ENCODE data around the gene TFF2.
A peak's percentile ranks its signal among the peaks of the same experiment; 100 is the strongest.

TFF2 gene, protein sequence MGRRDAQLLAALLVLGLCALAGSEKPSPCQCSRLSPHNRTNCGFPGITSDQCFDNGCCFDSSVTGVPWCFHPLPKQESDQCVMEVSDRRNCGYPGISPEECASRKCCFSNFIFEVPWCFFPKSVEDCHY

GRCh38 chr21:42350927-42351426, at the start of gene TFF2:
Gene TFF2, minus strand, starts transcription at chr21:42350994. Its CDS starts 37 bp downstream, at chr21:42350957.
- no peak for DNase-seq

DNA sequence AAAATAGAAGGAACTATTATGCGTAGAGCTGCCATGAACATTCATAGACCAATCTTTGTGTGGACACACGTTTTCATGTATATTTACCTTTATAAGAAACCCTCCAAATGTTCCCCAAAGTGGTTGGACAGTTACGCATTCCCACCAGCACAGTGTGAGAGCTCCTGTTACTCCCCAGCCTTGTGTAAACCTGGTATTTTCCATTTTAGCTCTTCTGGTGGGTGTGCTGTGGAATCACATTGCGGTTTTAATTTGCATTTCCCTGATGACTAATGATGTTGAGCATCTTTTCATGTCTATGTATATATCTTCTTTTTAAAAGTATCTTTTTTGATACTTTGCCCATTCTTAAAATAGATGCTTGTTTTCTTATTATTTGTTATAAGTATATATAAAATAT, 49.7 kb upstream of the TFF2 start:
- peak; percentile 12 for DNase-seq

- no peak for DNase-seq
Measured at GRCh38 chr21:42398436-42399028, 47.7 kb upstream of the TFF2 start.

DNA sequence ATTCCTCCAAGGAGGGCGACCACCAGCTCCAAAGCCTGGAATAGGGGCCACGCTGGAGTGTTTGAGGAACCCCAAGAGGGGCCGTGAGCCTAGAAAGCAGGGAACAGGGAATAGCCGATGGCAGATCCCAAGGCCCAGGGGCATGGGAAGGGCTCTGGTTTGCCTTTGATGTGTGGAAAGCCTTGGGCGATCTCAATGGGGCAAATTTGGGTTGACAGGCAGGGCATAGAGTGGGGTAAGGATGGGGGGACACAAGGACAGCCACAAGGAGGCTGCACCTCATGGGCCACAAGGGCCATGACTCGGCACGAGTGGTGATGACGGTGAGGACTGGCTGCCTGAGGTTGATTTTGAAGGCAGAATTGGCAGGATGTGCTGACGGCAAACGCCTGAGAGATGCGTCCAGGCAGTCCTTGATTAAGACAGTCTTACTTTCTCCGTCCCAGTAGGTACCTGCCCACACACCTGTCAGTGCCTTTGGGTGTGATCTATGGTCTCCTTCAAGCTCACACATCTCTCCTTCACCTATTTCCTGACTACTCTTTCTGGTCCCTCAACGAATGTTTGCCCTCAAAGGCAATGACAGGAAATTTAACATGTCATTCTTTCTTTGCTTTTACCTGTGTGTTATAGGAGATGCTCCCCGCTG, 47.1 kb upstream of the TFF2 start:
- no peak for DNase-seq

DNA sequence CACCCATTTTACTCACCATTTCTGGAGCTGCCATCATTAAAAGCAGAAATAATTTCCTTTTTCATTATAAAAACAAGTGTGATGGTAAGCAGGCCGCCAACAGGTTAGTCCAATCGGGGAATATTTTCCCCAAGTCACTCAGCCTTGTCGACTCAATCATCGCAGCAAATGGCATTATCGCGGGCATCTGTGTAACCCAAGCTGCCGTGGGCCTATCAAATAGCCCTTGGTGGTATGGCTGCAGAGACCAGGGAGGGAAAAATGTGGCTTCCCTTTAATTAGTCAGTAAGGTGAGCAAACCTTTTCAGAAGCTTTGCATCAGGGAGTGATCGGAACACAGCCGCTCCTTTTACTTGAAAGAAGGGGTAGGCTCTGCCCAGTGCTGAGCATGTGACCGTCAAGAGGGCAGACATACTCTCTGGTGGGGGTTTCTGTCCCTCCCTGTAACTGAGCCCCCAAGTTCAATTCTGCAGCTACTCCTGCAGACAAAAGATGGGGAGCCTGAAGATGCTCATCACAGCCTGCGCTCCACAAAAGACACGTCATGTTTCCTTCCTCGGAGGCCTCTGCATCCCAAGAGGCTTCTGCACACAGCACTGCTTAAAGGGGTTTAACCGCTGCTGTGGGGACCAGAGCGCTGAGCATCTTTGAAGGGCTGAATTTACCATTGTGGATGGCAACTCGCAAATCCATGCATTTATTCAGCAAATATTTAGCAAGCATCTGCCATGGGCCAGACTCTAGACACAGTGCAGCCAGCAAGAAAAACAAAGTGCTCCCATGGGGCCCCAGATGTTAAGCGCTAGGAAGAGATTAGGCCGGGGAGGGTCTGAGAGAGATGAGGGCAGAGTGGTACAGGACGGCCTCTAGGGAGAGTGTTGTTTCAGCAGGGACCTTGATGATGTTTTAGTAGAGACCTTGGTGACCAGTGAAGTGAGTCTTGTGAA, 46.3 kb upstream of the TFF2 start:
- DNase-seq, result no peak

- no peak for DNase-seq
Measured at GRCh38 chr21:42395905-42396651, 45.3 kb upstream of the TFF2 start, which contains the start of gene TMPRSS3. Gene TMPRSS3, minus strand, starts transcription at chr21:42396052. Its CDS starts 635 bp downstream, at chr21:42395417.

- DNase-seq, result no peak
Measured at GRCh38 chr21:42395302-42395701, 44.5 kb upstream of the TFF2 start.

GRCh38 chr21:42393443-42393950, 42.7 kb upstream of the TFF2 start:
- DNase-seq, result no peak

DNA sequence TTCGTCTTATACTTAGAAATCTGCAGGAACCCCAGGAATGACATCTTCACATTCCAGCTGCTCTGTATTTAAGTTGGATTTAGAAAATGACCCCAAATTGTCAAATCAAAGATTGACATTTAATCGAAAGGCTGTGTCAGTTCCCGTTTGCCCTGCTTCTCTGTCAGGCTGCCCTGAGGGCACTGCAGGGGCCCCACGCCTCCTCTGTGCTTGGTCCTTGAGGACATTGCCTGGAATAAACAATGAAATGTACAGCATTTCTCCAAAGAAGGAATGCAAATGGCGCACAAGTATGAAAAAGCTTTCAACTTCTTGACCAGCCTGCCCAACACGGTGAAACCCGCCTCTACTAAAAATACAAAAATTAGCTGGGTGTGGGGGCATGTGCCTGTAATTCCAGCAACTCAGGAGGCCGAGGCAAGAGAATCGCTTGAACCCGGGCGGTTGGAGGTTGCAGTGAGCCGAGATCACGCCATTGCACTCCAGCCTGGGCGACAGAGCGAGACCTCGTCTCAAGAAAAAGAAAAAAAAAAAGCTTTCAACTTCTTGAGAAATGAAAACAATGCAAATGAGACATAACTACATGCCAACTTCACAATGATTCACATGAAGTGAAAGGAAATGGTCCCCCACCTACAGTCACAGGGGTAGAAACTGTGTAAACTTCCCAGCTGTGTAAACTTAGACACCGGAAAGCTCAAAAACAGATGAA, 42.1 kb upstream of the TFF2 start:
- no peak for DNase-seq

- DNase-seq, result no peak
Measured at GRCh38 chr21:42391297-42391696, 40.5 kb upstream of the TFF2 start.

DNA sequence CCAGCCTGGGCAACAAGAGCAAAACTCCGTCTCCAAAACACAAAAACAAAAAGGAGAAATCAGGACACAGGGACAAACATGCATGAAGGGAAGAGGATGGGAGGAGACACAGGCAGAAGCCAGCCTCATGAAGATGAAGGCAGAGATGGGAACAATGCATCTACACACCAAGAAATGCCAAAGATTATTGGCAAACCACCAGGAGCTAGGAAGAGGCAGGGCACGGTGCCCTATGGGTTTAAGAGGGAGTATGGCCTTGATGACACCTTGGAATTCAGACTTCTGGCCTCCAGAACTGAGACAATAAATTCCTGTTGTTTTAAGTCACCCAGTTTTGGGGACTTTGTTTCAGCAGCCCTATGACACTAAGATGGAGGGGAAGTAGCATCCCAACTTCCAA, 39.9 kb upstream of the TFF2 start:
- DNase-seq, result no peak

DNA sequence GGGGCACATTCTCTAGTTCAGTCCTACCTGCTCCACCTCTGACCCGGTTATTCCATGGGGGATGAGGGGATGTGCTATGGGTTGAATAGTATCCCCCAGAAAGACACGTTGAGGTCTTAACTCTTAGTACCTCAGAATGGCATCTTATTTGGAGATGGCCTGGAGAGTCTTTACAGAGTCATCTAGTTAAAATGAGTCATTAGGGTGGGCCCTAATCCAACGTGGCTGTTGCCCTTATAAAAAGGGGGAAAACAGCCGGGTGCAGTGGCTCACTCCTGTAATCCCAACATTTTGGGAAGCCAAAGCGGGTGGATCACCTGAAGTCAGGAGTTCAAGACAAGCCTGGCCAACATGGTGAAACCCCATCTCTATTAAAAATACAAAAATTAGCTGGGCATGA, 39.4 kb upstream of the TFF2 start:
- DNase-seq, result no peak

DNA sequence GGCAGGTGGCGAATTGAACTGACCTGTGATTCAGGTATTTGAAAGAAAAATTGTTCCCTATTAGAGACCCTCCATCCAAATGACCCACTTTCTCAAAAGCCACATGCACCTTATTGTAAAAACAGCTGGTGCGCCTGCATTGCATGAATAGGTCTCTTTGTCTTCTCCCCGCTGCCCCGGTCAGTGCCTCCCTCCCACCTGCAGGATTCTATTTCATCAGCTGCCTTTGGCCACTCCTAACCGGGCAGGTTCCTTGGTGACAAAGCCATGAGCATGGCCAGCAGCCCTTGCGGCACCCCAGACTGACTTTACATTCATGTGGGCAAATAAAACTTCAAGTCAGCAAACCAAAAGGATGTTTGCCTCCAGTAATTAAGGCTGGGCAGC, 38.6 kb upstream of the TFF2 start:
- no peak for DNase-seq

GRCh38 chr21:42388740-42389448, 38.1 kb upstream of the TFF2 start:
- no peak for DNase-seq

DNA sequence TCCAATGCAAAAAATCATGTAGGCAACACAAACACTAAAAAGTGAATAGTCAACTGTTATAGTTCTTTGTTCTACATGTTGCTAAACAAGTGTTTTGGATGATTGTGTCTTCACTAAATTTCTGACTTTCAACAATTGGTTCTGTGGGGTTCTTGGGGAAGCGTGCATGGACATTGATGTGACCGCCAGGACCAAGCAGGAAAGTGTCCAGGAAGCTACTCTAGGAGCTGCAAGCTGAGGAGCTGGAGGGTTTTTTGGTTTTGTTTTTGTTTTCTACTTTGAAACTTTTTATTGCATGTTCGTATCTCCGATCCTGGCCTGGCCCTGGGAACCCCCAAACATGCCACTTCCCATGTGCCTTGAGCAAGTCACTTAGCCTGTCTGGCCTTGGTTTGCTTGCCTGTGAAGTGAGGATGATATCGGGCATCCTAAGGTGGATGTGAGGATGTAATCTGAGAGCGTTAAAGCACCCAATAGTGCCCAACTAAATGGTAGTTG, 37.1 kb upstream of the TFF2 start:
- no peak for DNase-seq

DNA sequence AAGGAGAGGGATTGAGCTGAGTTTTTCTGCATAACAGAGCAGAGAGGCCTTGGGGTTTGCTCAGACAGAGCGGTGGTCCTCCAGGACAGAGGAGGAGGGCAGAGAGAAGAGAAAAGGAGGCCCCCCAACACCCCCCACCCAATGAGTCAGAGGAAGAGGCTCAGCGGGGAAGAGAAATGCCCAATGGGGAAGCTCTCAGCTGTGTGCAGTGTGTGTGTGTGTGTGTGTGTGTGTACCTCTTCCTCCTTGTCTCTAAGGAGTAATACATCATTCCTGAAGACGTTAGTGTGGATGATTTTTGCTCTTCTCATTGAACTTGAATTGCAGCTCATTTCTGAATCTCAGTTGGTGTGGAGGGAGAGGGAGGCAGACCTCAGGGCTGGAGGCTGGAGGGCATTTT, 36.4 kb upstream of the TFF2 start:
- DNase-seq, result peak; percentile 2

DNA sequence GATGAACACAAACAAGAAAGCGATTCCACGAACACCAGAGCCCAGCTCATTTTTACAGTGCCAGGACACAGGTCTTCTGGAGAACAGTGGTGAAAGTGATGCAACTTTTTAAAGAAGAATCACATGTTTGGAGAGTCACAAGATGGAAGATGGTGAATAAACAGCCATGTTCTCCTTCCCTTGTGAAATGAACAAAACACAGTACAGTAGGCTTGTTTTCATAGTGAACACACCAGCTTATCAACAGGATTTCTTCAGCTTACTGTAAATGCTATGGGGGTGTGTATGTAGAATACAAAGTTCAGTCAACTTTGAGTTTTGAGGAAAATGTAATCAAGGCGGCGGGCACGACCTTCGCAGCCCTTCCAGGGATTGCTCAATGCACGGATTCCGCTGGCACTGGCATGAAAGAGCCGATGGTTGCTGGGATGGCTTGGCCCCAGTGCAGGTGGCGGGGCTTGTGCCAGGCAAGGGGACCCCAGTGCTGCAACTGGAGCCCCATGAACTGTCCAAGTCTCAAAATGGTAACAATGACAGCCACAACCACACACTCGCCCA, 35.3 kb upstream of the TFF2 start:
- no peak for DNase-seq

- DNase-seq, result no peak
Measured at GRCh38 chr21:42385619-42386018, 34.8 kb upstream of the TFF2 start.

GRCh38 chr21:42384989-42385388, 34.2 kb upstream of the TFF2 start:
- DNase-seq, result no peak
